Endothelial cell (in vitro differentiated cells): ENCODE results near the gene ZNF669. TPM values are rescaled to one million over a fixed set of nuclear protein-coding genes. Genes with fewer than 3 reads are reported as not detected.

Experiments
- DNase-seq: peaks from one replicate; pipeline ENCODE4 v3.0.0; 2021; ENCODE audit warnings: low spot score
- H3K27ac Mint-ChIP-seq: one replicate; pipeline ENCODE4 v1.8.0; 2021; ENCODE audit warnings: mixed read lengths, inconsistent platforms; ENCODE audit not compliant: unreplicated experiment
- H3K27me3 Mint-ChIP-seq: one replicate; pipeline ENCODE4 v1.8.0; 2021; ENCODE audit warnings: mild to moderate bottlenecking, moderate library complexity, mixed read lengths, inconsistent platforms; ENCODE audit not compliant: unreplicated experiment
- H3K36me3 Mint-ChIP-seq: one replicate; pipeline ENCODE4 v1.8.0; 2021; ENCODE audit warnings: mild to moderate bottlenecking, low read depth, mixed read lengths, inconsistent platforms; ENCODE audit not compliant: unreplicated experiment
- H3K4me1 Mint-ChIP-seq: one replicate; pipeline ENCODE4 v1.8.0; 2021; ENCODE audit warnings: mild to moderate bottlenecking, mixed read lengths, inconsistent platforms; ENCODE audit not compliant: unreplicated experiment
- H3K4me3 Mint-ChIP-seq: one replicate; pipeline ENCODE4 v1.8.0; 2021; ENCODE audit warnings: mild to moderate bottlenecking, mixed read lengths, inconsistent platforms; ENCODE audit not compliant: unreplicated experiment
- H3K9me3 Mint-ChIP-seq: one replicate; pipeline ENCODE4 v1.8.0; 2021; ENCODE audit warnings: mixed read lengths, inconsistent platforms; ENCODE audit not compliant: unreplicated experiment
- total RNA-seq: library from RNA; stranded (reverse); fragmentation: NEBNext Ultra II Directional; extraction: Animal tissue kit (Norgen Biotek cat#: 25700); gene quantifications from one replicate; pipeline ENCODE4 v1.2.1, GENCODE V29; 2021; ENCODE audit not compliant: unreplicated experiment
- TF ChIP-seq, protein P1 (sequence below): fragments of 200-600 bp; sonication (generic); IDR thresholded peaks from one replicate; pipeline ENCODE4 v1.5.0; 2021; ENCODE audit warnings: antibody characterized with exemption; ENCODE audit not compliant: unreplicated experiment

Gene ZNF669
- total RNA-seq, 1 donor from 2014 or later, result 21.7 TPM

DNA sequence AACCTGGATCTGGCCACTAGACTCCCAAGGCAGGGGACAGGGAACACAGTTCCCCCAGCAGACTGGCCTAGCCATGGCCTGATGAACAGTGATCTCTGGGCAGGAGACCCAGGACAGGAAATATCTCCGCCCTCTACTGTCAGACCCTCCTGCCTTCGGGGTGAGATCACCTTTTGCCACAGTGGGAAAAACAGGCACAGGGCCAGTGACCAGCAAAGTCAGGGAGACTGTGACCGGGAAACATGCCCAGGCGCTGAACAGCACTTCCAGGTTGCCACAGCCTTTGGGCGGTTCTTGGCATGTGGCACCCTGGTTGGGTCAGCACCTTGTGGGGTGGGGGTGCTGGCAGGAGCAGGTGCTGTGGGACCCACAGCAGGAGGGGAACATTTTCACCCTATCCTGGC lies 8.9 kb upstream of the ZNF669 start:
- Mint-ChIP-seq H3K36me3 (peaks cover 8% of the 10 kb centered on the region), H3K4me3 (peak overlapping the region; percentile 37), H3K4me1 (peaks cover 5% of the 10 kb centered on the region), H3K27me3 (peaks cover 22% of the 10 kb centered on the region), H3K9me3 (no peaks in the 10 kb centered on the region), H3K27ac (no peak overlapping the region)
- TF ChIP-seq, protein P1, sequence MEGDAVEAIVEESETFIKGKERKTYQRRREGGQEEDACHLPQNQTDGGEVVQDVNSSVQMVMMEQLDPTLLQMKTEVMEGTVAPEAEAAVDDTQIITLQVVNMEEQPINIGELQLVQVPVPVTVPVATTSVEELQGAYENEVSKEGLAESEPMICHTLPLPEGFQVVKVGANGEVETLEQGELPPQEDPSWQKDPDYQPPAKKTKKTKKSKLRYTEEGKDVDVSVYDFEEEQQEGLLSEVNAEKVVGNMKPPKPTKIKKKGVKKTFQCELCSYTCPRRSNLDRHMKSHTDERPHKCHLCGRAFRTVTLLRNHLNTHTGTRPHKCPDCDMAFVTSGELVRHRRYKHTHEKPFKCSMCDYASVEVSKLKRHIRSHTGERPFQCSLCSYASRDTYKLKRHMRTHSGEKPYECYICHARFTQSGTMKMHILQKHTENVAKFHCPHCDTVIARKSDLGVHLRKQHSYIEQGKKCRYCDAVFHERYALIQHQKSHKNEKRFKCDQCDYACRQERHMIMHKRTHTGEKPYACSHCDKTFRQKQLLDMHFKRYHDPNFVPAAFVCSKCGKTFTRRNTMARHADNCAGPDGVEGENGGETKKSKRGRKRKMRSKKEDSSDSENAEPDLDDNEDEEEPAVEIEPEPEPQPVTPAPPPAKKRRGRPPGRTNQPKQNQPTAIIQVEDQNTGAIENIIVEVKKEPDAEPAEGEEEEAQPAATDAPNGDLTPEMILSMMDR, result no peak
- DNase-seq, result no peak

DNA sequence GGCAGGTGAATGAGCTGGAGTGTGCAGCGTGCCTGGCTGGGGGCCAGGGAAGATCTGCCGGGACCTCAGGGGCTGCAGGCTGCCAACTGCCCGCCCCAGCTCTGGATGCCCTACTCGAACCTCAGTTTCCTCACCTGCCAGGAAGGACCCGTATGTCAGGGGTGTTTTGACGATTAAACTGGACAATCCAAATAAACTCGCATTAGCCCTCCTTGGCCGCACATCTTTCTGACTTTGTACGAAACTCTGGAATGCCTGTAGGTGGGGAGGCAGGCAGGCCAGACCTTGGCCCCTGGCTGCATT lies 8.3 kb upstream of the ZNF669 start:
- Mint-ChIP-seq H3K27me3 (peaks cover 22% of the 10 kb centered on the region), H3K4me3 (peak overlapping the region; percentile 82), H3K9me3 (no peaks in the 10 kb centered on the region), H3K36me3 (peaks cover 8% of the 10 kb centered on the region), H3K4me1 (peaks cover 5% of the 10 kb centered on the region), H3K27ac (no peak overlapping the region)
- TF ChIP-seq, protein P1, result no peak
- no peak for DNase-seq

DNA sequence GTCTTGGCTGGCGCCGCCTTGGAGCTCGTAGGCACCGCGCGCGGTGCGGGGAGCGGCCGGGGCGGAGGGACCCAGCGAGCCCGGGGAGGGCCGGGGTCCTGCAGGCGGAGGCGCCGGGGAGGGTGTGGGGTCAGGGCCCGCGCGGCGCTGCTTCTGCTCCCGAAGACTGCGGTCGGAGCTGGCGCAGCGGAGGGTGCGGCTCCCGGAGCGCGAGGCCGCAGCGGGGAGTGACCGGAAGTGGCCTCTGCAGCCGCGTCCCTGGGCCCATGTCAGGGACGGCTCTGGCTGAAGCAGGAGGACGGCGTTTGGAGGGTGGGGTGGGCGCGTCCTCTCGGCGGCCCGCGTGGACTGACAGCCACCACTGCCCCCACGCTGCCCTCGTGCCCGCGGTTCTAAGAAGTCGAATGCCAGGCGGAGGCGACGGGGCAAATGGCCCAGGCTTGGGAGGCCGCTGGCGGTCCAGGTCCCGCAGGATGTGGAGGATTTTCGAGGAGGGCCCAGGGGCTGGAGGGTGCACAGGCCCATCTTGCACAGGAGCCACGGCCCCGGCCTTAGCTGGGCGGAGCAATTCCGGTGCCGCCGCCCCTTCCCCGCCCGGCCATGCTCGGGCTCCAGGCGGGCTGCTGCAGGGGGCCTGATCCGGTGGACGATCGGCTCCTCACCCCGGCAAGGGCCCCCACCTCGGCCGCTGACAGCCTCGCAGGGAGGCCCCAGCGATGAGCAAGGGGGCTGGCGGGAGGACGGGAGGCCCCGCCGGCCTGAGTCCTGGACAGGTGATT lies 7.7 kb upstream of the ZNF669 start:
- peak; percentile 36 for DNase-seq
- H3K4me1 Mint-ChIP-seq, result peaks cover 5% of the 10 kb centered on the region
- no peaks in the 10 kb centered on the region for H3K9me3 Mint-ChIP-seq
- H3K4me3 Mint-ChIP-seq, result no peak overlapping the region
- H3K27me3 Mint-ChIP-seq, result peaks cover 22% of the 10 kb centered on the region
- peaks cover 8% of the 10 kb centered on the region for H3K36me3 Mint-ChIP-seq
- TF ChIP-seq, protein P1, result no peak
- H3K27ac Mint-ChIP-seq, result no peak overlapping the region

DNA sequence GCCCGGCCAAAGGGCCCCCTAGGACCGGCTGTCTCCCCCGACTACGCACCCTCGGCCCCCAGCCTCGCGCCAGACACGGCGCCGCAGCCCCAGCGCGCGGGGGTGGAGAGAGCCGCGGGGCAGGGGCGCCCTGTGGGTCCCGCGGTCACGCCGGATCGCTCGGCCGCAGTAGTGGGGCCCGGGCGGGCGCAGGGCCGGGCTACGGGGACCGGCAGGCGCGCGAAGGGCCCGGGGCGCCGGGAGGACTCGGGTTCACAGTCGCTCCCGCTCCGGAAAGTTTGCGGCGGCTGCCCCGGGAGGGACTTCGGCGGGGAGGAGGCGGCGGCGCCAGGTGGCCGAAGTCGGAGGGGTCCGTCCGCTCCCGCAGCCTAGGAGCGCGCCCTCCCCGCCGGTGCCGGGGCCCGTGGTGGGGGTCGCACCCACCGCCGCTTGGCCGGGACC lies 7.1 kb upstream of the ZNF669 start:
- no peak overlapping the region for H3K27ac Mint-ChIP-seq

More for the DNA sequence above, 7.1 kb upstream of the ZNF669 start:
- TF ChIP-seq, protein P1, result no peak
- no peaks in the 10 kb centered on the region for H3K9me3 Mint-ChIP-seq
- H3K4me3 Mint-ChIP-seq, result no peak overlapping the region
- peaks cover 8% of the 10 kb centered on the region for H3K36me3 Mint-ChIP-seq
- H3K27me3 Mint-ChIP-seq, result peaks cover 22% of the 10 kb centered on the region
- no peak for DNase-seq
- H3K4me1 Mint-ChIP-seq, result peaks cover 5% of the 10 kb centered on the region
